ENCODE results near the gene RASA3.

GRCh38 chr13:114097212-114097892 lies 35.1 kb downstream of the RASA3 start:
- TF ChIP-seq CTCF (conservative IDR thresholded peaks at IDR 0.05 in 1 of 2, IDR thresholded peaks at IDR 0.05 in 1 of 2; ENCODE audit: extremely low read depth in 1 of 2, insufficient read depth in 1 of 2, low read depth in 1 of 2, low read length in 2 of 2) (no peak), EZH2 (IDR thresholded peaks at IDR 0.05; ENCODE audit: borderline replicate concordance, low read length) (no peak)
